Caco-2 (cell line): ENCODE results near the gene FAM170B. TPM values are rescaled to one million over a fixed set of nuclear protein-coding genes. Genes with fewer than 3 reads are reported as not detected.

Source experiments
- BruUV-seq: library from RNA; stranded (reverse); fragments of 400-500 nt; replicated peaks from 2 replicates; lab custom pipeline; 2021; lab: Mats Ljungman, UMichigan
- CTCF ChIA-PET: fragments of 300-600 bp; sonication (Branson Sonifier 250); formaldehyde crosslinking; loops from one replicate; lab custom pipeline; 2022; ENCODE audit warnings: antibody characterized with exemption; lab: Charles Lee
- POLR2A ChIA-PET: fragments of 300-600 bp; sonication (Branson Sonifier 250); formaldehyde crosslinking; loops from one replicate; lab custom pipeline; 2022; ENCODE audit warnings: antibody characterized with exemption; lab: Charles Lee
- DNase-seq, 2 experiments: peaks; one replicate each; pipeline versions ENCODE4 v3.0.0 to v3.0.0-alpha.2; 2020 to 2022
- H3K27me3 ChIP-seq: replicated peaks from 2 replicates; pipeline ENCODE4 v1.6.0; 2011; ENCODE audit warnings: low read length; ENCODE audit not compliant: control insufficient read depth, insufficient read depth
- H3K36me3 ChIP-seq: 2 replicates; pipeline ENCODE4 v1.5.1; 2011; ENCODE audit warnings: low read length; ENCODE audit not compliant: control insufficient read depth, insufficient read depth
- H3K4me1 ChIP-seq: fragments of 250-450 bp; sonication (Bioruptor Pico); 2 replicates; pipeline ENCODE4 v1.5.1; 2020; ENCODE audit warnings: mild to moderate bottlenecking
- H3K4me3 ChIP-seq: 2 replicates; pipeline ENCODE4 v1.5.1; 2011; ENCODE audit warnings: low read depth, mild to moderate bottlenecking, control low read depth, low read length
- H3K9me3 ChIP-seq: fragments of 250-450 bp; sonication (Bioruptor Pico); 2 replicates; pipeline ENCODE4 v1.5.1; 2020; ENCODE audit warnings: mild to moderate bottlenecking, moderate library complexity
- H3K27ac Mint-ChIP-seq: one replicate; pipeline ENCODE4 v1.8.0; 2022; ENCODE audit warnings: mixed read lengths; ENCODE audit not compliant: unreplicated experiment
- H3K27me3 Mint-ChIP-seq: one replicate; pipeline ENCODE4 v1.8.0; 2022; ENCODE audit warnings: mixed read lengths; ENCODE audit not compliant: insufficient read depth, unreplicated experiment
- H3K36me3 Mint-ChIP-seq: one replicate; pipeline ENCODE4 v1.8.0; 2022; ENCODE audit warnings: mild to moderate bottlenecking, mixed read lengths; ENCODE audit not compliant: insufficient read depth, unreplicated experiment
- H3K4me1 Mint-ChIP-seq: one replicate; pipeline ENCODE4 v1.8.0; 2022; ENCODE audit warnings: low read depth, mixed read lengths; ENCODE audit not compliant: unreplicated experiment
- H3K4me3 Mint-ChIP-seq: one replicate; pipeline ENCODE4 v1.8.0; 2022; ENCODE audit warnings: mild to moderate bottlenecking, moderate library complexity, mixed read lengths; ENCODE audit not compliant: unreplicated experiment
- H3K9me3 Mint-ChIP-seq: one replicate; pipeline ENCODE4 v1.8.0; 2022; ENCODE audit warnings: mixed read lengths; ENCODE audit not compliant: unreplicated experiment
- CTCF ChIP-seq, 2 experiments: fragments of 200-600 bp in 1 of 2; IDR thresholded peaks; 1 replicate in 1 of 2; 2 replicates in 1 of 2; pipeline versions ENCODE4 v1.5.1 to v1.8.0; 2011 to 2022; ENCODE audit warnings: antibody characterized with exemption in 1 of 2, control low read depth in 1 of 2, inconsistent platforms in 1 of 2, low read depth in 1 of 2, low read length in 1 of 2, mild to moderate bottlenecking in 1 of 2, moderate library complexity in 1 of 2; ENCODE audit not compliant: insufficient read depth in 1 of 2, severe bottlenecking in 1 of 2, unreplicated experiment in 1 of 2
- intact Hi-C: fragments of 100-400 bp; cut with micrococcal nuclease; formaldehyde crosslinking; loops from one replicate; pipeline ENCODE4 v1.10.0; 2022; ENCODE audit not compliant: unreplicated experiment
- total RNA-seq: library from RNA; stranded (reverse); gene quantifications from 2 replicates; pipeline ENCODE4 v1.2.3, GENCODE V29; 2022

The FAM170B gene
- total RNA-seq, 1 experiment from 2014 or later: not detected

GRCh38 chr10:49109669-49110340 is 24.0 kb downstream of the FAM170B start:
- BruUV-seq: no TSS peak
- H3K4me3 ChIP-seq: no peak overlapping the region
- H3K27me3 Mint-ChIP-seq: peaks cover 7% of the 10 kb centered on the region
- H3K9me3 ChIP-seq: no peaks in the 10 kb centered on the region
- no peaks in the 10 kb centered on the region for H3K9me3 Mint-ChIP-seq
- no peak overlapping the region for H3K27ac Mint-ChIP-seq
- H3K27me3 ChIP-seq: peaks cover 1% of the 10 kb centered on the region
- intact Hi-C loops: no loop called here
- H3K36me3 ChIP-seq: no peaks in the 10 kb centered on the region
- POLR2A ChIA-PET: no interaction called here
- no peak overlapping the region for H3K4me3 Mint-ChIP-seq
- TF ChIP-seq CTCF (IDR thresholded peaks at IDR 0.05; ENCODE audit: insufficient read depth in 1 of 2, low read depth in 1 of 2, low read length in 1 of 2, severe bottlenecking in 1 of 2, unreplicated experiment in 1 of 2): no peak
- CTCF ChIA-PET: no interaction called here
- H3K4me1 ChIP-seq: no peaks in the 10 kb centered on the region
- no peaks in the 10 kb centered on the region for H3K4me1 Mint-ChIP-seq
- no peak for DNase-seq
- no peaks in the 10 kb centered on the region for H3K36me3 Mint-ChIP-seq

GRCh38 chr10:49108656-49109055 is 25.2 kb downstream of the FAM170B start:
- no peak for TF ChIP-seq CTCF (IDR thresholded peaks at IDR 0.05; ENCODE audit: insufficient read depth in 1 of 2, low read depth in 1 of 2, low read length in 1 of 2, severe bottlenecking in 1 of 2, unreplicated experiment in 1 of 2)
- H3K27me3 Mint-ChIP-seq: peaks cover 11% of the 10 kb centered on the region
- Histone ChIP-seq H3K36me3 (no peaks in the 10 kb centered on the region), H3K4me1 (no peaks in the 10 kb centered on the region), H3K27me3 (peaks cover 1% of the 10 kb centered on the region), H3K4me3 (no peak overlapping the region), H3K9me3 (no peaks in the 10 kb centered on the region)
- ChIA-PET POLR2A (no interaction called here), CTCF (interaction anchor here (0.6 kb wide), 1 partner anchor 1728 kb away, joined by 3 read pairs; no protein-coding TSS in a partner anchor)
- H3K9me3 Mint-ChIP-seq: no peaks in the 10 kb centered on the region
- no peaks in the 10 kb centered on the region for H3K36me3 Mint-ChIP-seq
- BruUV-seq: no TSS peak
- intact Hi-C loops: no loop called here
- no peak for DNase-seq
- no peak overlapping the region for H3K4me3 Mint-ChIP-seq
- no peak overlapping the region for H3K27ac Mint-ChIP-seq
- H3K4me1 Mint-ChIP-seq: no peaks in the 10 kb centered on the region

- BruUV-seq: no TSS peak
- CTCF ChIA-PET: no interaction called here
- POLR2A ChIA-PET: no interaction called here
- DNase-seq: no peak
- Histone ChIP-seq H3K9me3 (0 out of 2 replicates have a peak, but pooled peaks cover 3% of the 10 kb centered on the region), H3K27me3 (peaks cover 1% of the 10 kb centered on the region), H3K4me1 (no peaks in the 10 kb centered on the region), H3K36me3 (no peaks in the 10 kb centered on the region), H3K4me3 (no peak overlapping the region)
- H3K27me3 Mint-ChIP-seq: peaks cover 11% of the 10 kb centered on the region
- H3K4me3 Mint-ChIP-seq: no peak overlapping the region
- no peaks in the 10 kb centered on the region for H3K36me3 Mint-ChIP-seq
- H3K27ac Mint-ChIP-seq: no peak overlapping the region
- intact Hi-C loops: no loop called here
- no peak for TF ChIP-seq CTCF (IDR thresholded peaks at IDR 0.05; ENCODE audit: insufficient read depth in 1 of 2, low read depth in 1 of 2, low read length in 1 of 2, severe bottlenecking in 1 of 2, unreplicated experiment in 1 of 2)
- H3K4me1 Mint-ChIP-seq: no peaks in the 10 kb centered on the region
- no peaks in the 10 kb centered on the region for H3K9me3 Mint-ChIP-seq
Measured at GRCh38 chr10:49107887-49108267, 25.9 kb downstream of the FAM170B start.
